Measurements from ENCODE around the gene IL21R.

The IL21R gene

GRCh38 chr16:27491894-27492587 is 90.1 kb downstream of the IL21R start:
- no peak for DNase-seq (ENCODE audit: low read depth, low spot score)
- H3K4me3 ChIP-seq (ENCODE audit: low read depth, low read length) = no peak overlapping the region
- in situ Hi-C loops (cut with HindIII; ENCODE audit: low sequenced_read_pairs) = no loop called here
- TF ChIP-seq CTCF (IDR thresholded peaks at IDR 0.05; ENCODE audit: low read depth, low read length) = no peak

DNA sequence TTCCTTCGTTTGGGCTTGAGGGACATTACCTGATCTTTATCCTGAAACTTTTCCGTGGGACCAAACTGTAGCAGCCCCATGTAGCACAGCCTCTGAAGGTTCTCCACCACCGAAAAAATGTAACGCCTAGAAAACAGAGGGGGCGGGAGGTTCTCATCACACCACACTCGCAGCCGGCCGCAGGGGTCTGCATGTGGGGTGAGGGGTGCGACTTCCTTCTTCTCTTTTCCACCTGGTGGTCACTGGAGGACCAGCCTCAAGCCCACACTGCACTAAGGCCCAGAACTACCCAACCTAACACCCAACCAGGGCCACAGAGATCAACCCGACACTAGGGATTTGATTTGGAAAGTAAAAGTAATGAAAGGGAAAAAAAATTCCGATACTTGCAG is 90.6 kb downstream of the IL21R start:
- no peak overlapping the region for H3K4me3 ChIP-seq (ENCODE audit: low read depth, low read length)
- TF ChIP-seq CTCF (IDR thresholded peaks at IDR 0.05; ENCODE audit: low read depth, low read length) = no peak
- in situ Hi-C loops (cut with HindIII; ENCODE audit: low sequenced_read_pairs) = no loop called here
- no peak for DNase-seq (ENCODE audit: low read depth, low spot score)

- no peak overlapping the region for H3K4me3 ChIP-seq (ENCODE audit: low read depth, low read length)
- no peak for TF ChIP-seq CTCF (IDR thresholded peaks at IDR 0.05; ENCODE audit: low read depth, low read length)
- in situ Hi-C loops (cut with HindIII; ENCODE audit: low sequenced_read_pairs) = no loop called here
- DNase-seq (ENCODE audit: low read depth, low spot score) = peak; percentile 93
Observed at GRCh38 chr16:27495191-27495590, 93.2 kb downstream of the IL21R start.

- DNase-seq (ENCODE audit: low read depth, low spot score) = no peak
- no peak for TF ChIP-seq CTCF (IDR thresholded peaks at IDR 0.05; ENCODE audit: low read depth, low read length)
- in situ Hi-C loops (cut with HindIII; ENCODE audit: low sequenced_read_pairs) = no loop called here
- no peak overlapping the region for H3K4me3 ChIP-seq (ENCODE audit: low read depth, low read length)
Observed at GRCh38 chr16:27498031-27498825, 96.3 kb downstream of the IL21R start.

GRCh38 chr16:27498916-27499658 is 97.1 kb downstream of the IL21R start:
- in situ Hi-C loops (cut with HindIII; ENCODE audit: low sequenced_read_pairs) = no loop called here
- TF ChIP-seq CTCF (IDR thresholded peaks at IDR 0.05; ENCODE audit: low read depth, low read length) = no peak
- no peak for DNase-seq (ENCODE audit: low read depth, low spot score)
- no peak overlapping the region for H3K4me3 ChIP-seq (ENCODE audit: low read depth, low read length)

DNA sequence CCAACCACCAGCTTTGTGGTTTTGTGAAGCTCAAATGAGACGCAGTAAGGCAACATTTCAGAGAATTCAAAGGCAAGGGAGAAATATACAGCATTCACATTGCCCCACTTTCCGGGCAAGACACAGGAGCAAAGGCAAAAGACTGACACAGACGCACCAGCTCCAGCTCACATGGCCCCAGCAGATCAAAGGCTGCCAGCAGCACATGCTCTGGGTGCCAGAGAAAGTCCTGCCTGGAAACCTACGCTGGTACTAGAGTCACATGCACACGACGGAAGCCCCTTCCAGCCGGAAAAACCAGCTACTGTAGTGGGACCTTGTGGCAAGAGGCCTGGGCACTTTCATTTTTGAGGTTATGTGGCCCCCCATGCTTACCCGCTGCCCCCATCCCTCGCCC is 97.7 kb downstream of the IL21R start:
- TF ChIP-seq CTCF (IDR thresholded peaks at IDR 0.05; ENCODE audit: low read depth, low read length) = no peak
- no peak for DNase-seq (ENCODE audit: low read depth, low spot score)
- no peak overlapping the region for H3K4me3 ChIP-seq (ENCODE audit: low read depth, low read length)
- in situ Hi-C loops (cut with HindIII; ENCODE audit: low sequenced_read_pairs) = no loop called here

All from astrocyte of the spinal cord (primary cell).